ENCODE measurements around the gene PEX11B.

PEX11B gene

DNA sequence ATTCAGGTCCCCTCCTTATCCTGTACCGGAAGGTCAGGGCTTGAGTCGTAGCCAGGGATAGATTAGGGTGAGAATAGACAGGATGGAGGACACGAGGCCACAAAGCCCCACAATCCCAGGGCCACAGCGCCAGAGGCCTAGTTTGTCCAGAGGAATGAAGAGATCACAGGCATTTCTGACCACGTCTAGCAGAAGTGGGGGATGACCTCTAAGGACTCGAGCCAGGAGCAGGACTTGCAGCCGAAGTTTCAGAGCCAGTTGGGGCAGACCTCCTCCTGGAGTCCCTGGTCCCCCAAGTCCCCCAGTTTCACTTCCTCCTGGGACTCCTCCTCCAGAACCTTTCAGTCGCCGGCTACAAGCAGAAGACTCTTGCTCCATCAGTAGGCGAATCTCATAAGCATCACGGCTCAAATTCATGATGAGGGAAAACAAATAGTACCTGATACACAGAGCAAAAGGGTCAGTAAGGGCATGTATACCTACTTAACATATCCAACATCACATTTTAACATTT, 6.3 kb downstream of the PEX11B start:
- in situ Hi-C loops (cut with MboI; ENCODE audit: low sequenced_read_pairs): no loop called here

DNA sequence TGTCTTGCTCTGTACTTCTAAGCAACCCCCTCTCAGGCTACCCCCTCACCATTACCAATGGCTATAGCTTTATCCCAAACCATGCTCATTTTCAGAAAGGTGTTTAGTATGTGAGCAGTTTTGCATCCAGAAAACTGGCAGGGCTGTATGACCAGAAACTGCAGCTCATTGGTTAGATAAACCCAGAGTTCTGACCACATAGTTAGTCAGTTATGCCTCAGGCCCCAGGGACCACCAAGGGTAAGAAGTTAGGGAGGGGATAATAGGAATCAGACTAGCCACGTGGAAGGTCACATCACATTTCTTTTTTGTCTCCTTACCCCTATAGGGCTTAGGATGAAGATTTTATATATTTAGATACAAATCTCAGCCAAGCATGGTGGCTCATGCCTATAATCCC, 9.9 kb downstream of the PEX11B start:
- in situ Hi-C loops (cut with MboI; ENCODE audit: low sequenced_read_pairs): no loop called here

DNA sequence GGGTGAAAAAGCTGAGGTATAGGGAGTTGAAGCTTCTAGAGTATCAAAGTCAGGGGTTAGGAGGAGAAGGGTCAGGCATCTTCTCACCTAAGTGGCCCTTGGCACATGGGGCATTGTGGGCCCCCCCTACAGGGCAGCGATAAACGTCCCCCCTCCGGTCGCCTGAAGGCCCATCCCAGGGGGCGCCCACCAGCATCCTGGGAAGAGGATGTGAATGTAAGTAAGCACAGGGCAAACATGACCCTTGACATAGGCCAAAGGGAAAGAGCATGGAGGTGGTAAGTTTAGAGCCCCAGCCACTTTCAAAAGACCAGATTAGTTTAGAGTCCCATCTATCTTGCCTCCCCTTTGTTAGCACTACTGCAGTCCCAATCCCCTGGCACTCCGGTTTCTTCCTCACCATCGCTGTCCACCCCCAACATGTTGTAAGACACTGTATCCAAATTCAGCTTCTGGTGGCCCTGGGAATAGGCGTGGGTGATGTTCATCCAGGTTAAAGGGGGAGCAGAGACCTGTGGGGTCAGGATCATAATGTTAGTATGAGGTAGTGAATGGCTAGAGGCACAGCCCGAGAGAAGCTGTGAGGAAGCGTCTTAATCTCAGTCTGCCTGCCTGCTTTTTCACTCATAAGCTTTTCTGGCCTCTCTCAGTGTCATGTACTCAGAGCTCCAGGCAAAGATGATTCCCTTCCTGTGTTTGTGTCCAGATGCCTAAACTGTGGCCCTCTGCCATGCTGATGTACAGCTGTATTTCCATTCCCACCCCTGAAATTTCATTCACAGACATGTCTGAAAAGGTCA, 11.4 kb downstream of the PEX11B start:
- in situ Hi-C loops (cut with MboI; ENCODE audit: low sequenced_read_pairs): no loop called here

DNA sequence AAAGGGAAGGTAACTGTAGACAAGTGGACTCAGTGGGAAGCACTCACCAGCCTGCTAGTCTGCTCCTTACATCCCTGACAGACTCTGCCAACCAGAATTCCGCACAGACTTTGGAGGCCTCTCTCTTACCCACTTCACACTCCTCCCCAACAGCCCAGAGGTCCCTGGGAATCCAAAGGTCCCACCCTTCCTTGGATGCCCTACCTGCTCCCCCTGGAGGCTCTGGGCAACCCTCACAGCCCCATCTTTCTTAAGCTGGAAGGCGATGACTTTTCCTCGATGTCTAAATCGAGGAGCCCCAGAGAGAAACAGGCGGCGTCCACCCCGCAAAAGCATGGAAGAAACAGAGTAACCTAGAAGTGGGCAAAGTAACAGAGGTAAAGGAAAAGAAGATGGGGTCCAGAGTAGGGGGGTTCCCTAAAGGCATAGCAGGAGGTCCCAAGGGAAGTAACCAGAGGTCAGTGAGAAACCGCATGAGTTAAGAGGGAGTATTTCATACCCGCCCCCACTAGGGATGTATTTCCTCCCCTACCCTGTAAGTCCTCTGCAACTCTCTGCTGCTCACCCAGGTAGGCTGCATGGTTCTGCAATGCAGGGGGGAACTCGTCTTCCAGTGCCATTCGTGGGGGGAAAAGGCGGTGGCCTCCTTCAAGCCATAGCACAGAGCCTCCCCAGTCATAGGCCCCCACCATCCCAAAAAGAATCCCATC, 17.1 kb downstream of the PEX11B start:
- in situ Hi-C loops (cut with MboI; ENCODE audit: low sequenced_read_pairs): no loop called here

DNA sequence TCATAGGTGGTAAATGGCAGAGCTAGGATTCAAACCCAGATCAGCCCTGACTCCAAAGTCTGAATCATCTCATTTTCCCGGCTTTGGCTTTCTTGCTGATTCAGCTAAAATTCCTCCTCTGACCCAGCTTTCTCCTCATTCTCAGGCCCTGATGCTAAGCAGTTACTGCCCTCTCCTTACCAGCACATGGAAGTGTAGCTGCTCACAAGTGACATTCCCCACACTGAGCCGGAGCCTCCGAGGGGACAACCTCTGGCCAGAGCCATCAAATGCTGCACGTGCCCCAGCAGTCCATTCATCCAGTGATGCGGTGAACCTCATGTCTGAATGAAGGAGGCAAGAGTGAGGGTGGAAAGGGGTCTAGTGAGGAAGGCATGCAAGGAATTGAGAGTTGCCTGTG, 19.8 kb downstream of the PEX11B start:
- in situ Hi-C loops (cut with MboI; ENCODE audit: low sequenced_read_pairs): no loop called here

DNA sequence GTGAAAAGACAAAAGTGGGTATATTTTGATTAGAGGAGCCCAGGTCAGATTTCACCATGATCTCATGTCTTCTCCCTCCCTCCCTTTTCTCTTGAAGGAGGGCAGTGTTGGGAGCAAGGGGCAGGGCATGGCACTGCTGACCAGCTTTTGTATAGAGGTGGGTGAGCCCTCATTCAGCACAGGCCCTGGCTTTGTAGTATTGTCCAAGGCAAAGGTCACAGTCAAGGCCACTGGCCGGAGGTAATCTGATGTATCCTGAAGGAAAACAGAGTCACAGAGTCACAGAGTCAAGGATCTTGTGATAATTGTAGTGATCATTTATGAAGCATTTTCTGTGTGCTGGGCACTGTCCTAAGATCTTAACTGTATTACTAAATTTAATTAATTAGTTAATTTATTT, 20.5 kb downstream of the PEX11B start:
- in situ Hi-C loops (cut with MboI; ENCODE audit: low sequenced_read_pairs): no loop called here

DNA sequence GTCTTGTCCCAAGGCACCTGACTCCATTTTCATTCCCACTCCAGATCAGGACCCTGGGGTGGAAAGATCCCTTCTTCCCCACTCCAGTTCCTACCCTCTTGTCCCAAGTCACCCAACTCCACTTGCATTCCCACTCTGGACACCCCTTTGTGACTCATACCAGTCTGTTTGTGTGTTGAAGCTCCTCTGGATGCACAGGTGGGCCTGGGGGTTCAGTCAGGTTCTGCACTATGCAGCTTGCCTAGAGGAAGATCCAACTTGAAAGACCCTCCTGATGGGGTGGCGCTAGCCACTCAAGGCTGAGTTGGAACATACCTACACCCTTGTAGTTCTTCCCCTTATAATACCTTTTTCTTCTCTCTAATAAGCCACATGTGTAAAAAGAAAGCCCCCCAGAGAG, 23.0 kb downstream of the PEX11B start:
- in situ Hi-C loops (cut with MboI; ENCODE audit: low sequenced_read_pairs): no loop called here

DNA sequence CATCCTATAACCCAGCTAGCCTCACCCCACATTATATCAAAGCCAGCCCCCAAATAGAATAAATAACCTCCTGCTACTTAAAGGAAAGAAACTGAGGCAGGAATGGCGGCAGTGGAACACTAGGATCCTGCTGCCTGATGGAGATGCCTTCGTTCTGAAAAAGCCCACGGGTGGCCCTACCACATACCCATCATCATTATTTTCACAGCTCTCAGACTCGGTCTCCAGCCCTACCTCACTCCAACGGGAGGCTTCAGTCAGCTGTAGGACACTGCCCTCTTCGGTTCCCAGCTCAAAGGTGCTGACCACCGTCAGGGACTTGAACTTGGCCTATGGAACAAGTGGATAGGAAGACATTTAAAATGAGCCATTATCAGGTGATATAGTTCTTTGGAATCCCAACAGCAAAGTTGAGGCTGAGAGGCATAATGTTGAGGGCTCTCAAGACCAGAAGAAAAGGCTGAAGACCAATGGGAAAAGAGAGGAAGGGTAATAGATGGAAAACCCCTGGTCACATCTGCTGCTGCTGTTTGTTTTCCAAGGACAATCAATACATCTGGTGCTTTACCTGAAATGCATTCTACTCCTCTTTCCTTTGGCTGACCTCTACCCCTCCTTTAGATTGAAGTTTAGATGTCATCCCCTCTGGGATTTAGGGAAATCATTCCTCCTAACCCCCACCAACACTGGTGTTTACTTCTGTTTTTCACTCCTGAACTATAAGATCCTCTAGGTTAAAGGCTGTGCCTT, 25.0 kb downstream of the PEX11B start:
- in situ Hi-C loops (cut with MboI; ENCODE audit: low sequenced_read_pairs): no loop called here

DNA sequence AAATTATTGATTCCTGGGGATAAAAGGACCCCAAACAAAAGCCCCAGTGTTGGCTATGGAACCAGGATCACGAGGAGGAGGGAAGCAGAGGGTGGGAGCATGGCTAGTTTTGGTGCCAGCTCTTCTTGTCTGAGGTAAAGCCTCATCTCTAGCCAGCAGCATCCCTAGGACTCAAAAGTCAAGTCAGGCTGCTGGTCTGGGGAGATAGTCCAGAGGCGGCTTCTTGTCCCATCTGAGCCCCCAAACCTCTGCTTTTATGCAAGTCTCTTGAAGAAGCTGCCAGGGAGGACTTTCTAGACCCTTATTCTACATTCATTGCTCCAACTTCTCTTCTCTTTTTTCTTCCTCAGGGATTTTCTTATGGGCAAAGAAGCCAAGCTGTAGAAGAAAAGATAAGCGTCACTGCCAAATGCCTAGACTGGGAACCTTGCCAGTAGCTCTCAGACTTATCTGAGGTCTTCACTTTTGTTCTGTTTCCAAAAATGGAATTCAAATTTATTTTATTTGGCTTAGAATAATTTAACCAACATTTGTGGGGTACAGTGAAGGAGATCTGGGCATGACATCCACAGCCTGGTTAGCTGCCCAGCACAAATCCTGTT, 25.9 kb downstream of the PEX11B start:
- in situ Hi-C loops (cut with MboI; ENCODE audit: low sequenced_read_pairs): no loop called here

DNA sequence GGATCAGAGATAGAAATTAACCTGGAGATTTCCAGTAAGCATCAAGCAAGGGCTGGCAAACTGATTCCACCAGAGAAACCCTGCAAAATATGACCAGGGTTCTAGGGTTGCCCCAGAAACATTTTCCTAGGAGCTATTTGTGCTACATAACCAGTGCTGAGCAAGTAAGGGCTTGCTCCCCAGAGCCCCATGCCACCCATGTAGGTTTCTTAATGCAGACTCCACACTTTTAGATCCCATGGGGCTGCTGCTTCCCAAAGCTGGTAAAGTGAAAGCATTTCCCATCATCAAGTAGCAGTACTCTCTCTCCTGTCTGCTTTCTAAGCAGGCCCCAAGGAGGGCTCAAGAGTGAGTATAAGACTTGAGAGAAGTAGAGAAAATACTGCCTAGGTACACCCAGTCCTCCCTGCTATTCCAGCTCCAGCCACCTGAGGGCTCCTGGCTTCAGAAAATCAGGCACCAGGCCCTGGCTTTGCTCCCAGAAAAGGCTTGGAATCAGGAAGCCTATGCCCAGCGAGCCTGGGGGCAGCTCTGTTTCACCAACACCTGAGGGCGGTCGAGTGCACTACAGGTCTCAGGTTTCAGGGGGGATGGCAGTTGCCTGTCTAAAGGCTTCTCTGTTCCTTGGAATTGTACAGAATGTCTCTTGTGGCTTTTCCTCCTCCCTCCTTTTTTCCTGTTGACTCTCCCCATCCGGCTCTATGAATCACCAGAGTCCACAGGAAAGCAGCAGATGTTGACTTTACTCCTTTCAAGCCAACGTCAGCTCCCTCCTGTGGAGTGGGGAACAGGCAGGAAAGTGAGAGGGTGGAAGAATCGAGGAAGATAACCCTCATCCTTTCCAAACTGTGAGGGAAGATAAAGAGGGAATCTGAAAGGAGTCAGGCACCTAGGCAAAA, 26.7 kb downstream of the PEX11B start:
- in situ Hi-C loops (cut with MboI; ENCODE audit: low sequenced_read_pairs): no loop called here

DNA sequence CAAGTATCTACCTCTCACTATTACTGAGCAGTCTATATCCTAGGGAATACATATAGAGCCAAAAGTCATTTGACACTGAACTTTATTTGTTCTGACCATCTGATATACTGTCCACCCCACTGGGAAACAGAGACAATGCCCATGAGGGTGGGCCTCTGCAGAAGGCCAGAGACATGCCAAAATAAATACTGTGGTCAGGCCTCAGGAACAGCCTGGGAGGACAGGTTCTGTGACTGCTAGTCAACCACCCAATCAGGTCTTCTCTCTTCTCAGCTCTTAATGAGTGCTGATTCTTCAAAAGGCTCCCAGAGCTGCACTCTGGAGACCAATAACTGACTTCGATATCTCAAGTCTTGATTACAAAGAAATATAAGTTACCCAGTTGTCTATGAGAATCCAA, 27.4 kb downstream of the PEX11B start:
- in situ Hi-C loops (cut with MboI; ENCODE audit: low sequenced_read_pairs): no loop called here

DNA sequence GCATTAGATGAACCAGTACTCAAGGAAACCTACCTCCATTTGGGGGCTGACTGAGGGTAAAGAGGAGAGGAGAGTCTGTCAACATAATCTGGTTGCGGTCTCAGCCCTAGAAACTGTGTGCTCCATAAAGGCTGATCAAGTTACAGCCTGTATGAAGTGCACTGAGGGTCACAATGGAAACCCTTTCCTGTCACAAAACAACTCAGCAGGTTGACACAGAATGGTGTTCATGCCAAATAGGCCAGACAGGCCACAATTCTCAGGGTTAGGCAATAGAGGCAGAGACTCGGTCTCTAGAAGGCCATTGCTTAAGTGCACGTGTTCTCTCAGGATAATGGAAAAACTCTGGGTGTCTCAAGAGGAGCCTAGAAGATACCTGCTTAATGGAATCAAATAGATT, 28.8 kb downstream of the PEX11B start:
- in situ Hi-C loops (cut with MboI; ENCODE audit: low sequenced_read_pairs): no loop called here

DNA sequence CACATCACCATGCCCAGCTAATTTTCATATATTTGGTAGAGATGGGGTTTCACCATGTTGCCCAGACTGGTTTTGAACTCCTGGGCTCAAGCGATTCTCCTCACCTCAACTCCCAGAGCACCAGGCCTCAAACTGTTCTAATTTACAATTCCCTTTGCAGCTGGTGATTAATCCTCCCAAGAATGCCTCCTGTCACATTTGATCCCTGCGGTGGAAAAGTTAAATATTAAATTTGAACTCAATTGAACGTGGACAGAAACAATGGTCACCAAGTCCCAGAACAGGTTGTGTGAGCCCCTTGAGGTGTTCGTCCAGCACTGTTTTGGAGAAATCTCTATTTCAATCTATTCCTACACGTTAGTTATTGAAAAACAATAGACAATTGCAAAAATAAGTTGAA, 30.9 kb downstream of the PEX11B start:
- in situ Hi-C loops (cut with MboI; ENCODE audit: low sequenced_read_pairs): no loop called here

DNA sequence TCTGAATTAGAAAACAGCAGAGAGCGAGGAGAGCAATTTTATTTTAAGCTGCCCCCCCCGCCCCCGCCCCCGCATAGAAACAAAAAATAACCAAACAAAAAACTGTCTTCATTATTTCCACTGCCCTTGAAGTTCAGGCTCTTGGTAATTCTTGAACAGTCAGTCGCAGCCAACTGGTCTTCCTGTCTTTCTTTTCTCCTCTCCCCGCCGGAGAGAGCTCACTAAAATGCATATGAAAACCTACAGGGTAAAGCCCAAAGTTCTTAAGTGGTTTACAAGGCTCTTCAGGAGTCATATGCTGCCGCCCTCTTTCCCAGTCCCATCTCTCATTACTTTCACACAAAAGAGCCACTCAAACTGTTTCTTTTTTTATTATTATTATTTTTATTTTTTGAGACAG, 31.7 kb downstream of the PEX11B start:
- in situ Hi-C loops (cut with MboI; ENCODE audit: low sequenced_read_pairs): no loop called here

DNA sequence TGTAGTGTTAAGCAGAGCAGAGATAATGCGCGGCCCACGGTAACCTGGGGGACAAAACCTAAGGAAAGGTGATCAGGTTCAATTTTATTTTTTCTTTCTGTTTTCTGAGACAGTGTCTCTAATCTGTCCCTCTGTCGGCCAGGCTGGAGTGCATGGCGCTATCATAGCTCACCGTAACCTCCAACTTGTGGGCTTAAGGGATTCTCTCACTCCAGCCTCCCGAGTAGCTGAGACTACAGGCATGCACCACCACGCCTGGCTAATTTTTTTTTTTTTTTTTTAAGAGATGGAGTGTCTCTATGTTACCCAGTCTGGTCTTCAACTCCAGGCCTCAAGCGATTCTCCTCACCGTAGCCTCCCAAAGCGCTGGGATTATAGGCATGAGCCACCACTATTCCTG, 32.1 kb downstream of the PEX11B start:
- in situ Hi-C loops (cut with MboI; ENCODE audit: low sequenced_read_pairs): no loop called here

DNA sequence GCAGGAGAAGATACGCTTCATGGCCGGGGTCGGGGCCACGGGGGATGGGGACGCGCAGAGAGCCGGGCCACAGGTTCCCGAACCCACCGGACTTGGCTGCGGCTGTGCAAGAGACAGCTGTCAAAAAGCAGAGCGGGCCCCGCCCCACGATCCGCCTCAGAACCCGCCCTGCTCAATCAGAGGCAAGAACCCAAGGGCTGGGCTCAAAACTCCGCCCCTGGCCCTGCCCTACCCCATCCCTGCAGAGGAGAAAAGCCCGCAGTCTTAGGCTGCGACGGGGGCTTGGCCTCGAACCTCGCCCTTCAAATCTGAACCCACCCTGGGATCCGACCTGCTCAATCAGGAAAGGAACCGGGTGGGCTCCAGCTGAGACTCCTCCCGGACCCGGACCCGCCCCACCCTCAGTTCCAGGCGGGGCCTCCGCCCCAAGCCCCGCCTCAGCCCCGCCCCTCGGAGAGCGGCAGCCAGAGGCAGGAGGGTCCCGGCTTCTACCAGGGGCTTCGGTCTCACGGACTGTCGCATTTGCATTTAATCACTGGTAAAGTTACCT, 32.7 kb downstream of the PEX11B start, which contains the start of gene ANKRD35:
TSS of gene ANKRD35 (minus strand) at position 129 of the 550 bp plus-strand sequence. CDS start at position 21, 108 bp downstream.
- in situ Hi-C loops (cut with MboI; ENCODE audit: low sequenced_read_pairs): no loop called here

DNA sequence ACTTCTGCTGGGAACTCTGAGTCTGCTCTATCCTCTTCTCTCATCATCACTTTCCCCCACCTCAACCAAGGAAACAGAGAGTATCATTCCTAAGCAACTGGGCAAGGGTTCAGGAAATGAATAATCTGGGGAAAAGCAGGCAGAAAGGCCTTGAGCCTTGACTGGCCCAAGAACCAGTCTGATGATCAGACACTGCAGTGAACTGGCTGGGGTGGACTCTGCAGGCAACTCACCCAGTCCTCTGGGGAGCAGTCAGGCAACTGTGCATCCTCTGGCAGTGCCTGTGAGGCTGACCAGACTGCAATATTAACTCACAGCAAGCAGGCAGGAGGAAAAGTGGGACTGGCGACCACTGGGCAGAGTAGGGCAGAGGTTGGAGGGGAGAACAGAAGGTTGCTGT, 33.8 kb downstream of the PEX11B start:
- in situ Hi-C loops (cut with MboI; ENCODE audit: low sequenced_read_pairs): no loop called here

DNA sequence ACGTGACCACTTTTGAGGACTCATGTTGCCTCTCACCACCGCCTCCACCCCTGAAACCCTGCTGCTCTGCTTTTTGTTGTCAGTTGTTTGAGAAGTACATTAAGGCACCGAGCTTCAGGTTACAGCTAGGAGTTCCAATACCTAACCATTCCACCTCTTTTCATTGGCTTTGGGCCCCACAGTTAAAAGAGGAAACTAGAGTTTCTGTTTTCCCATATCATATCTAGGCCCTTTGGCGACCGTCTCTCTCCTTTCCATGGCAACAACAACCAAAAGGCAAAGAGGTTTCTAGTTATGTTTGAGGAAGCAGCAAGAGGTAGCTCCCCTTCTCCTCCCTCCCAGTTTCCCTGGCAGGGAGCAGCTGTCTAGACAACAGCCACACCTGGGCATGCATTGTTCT, 38.7 kb downstream of the PEX11B start:
- in situ Hi-C loops (cut with MboI; ENCODE audit: low sequenced_read_pairs): no loop called here

DNA sequence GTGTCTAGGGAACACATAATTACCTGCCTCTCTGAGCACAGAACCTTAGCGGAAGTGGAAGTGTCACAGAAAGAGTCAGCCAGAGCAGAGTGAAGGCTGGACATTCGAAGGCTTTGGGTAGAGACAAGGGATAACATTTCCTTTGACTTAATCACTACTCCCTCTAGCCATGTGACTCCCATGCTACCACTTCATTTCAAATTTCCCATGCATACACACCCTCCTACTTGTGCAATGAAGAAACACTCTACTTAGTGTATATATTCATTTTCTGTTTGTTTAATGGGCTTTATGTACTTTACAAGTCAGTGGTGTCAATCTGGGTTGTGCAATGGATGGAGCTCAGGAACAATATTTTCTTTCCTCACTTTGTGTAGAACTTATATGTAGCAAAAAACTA, 39.8 kb downstream of the PEX11B start:
- in situ Hi-C loops (cut with MboI; ENCODE audit: low sequenced_read_pairs): no loop called here
